ENCODE results near the gene OR1G1. TPM values are rescaled to one million over a fixed set of nuclear protein-coding genes. Genes with fewer than 3 reads are reported as not detected.
"Not testable (repeated sequence)": the region's sequence is repeated elsewhere in the genome, so short reads cannot be mapped to it uniquely, and the experiment has no call there.

Gene OR1G1
- not detected for total RNA-seq
- total RNA-seq (2013) = not detected

- intact Hi-C loops (cut with micrococcal nuclease) = no loop called here
- no peaks in the 10 kb centered on the region for H3K36me3 ChIP-seq (ENCODE audit: control insufficient read depth, insufficient read depth, low read length)
- no peak for ATAC-seq
- no peaks in the 10 kb centered on the region for H3K9me3 ChIP-seq (ENCODE audit: control insufficient read depth, insufficient read depth, low read length)
- no peak within 1 kb of the TSS for H3K27ac ChIP-seq (ENCODE audit: low read length)
- no peak within 1 kb of the TSS for H3K4me3 Mint-ChIP-seq
- no peak within 1 kb of the TSS for H3K4me3 ChIP-seq (ENCODE audit: low read length)
- TF ChIP-seq, protein P1, sequence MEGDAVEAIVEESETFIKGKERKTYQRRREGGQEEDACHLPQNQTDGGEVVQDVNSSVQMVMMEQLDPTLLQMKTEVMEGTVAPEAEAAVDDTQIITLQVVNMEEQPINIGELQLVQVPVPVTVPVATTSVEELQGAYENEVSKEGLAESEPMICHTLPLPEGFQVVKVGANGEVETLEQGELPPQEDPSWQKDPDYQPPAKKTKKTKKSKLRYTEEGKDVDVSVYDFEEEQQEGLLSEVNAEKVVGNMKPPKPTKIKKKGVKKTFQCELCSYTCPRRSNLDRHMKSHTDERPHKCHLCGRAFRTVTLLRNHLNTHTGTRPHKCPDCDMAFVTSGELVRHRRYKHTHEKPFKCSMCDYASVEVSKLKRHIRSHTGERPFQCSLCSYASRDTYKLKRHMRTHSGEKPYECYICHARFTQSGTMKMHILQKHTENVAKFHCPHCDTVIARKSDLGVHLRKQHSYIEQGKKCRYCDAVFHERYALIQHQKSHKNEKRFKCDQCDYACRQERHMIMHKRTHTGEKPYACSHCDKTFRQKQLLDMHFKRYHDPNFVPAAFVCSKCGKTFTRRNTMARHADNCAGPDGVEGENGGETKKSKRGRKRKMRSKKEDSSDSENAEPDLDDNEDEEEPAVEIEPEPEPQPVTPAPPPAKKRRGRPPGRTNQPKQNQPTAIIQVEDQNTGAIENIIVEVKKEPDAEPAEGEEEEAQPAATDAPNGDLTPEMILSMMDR (IDR thresholded peaks at IDR 0.05) = no peak
- H3K27me3 ChIP-seq (ENCODE audit: control insufficient read depth, insufficient read depth, low read length) = peaks cover 3% of the 10 kb centered on the region
- no peaks in the 10 kb centered on the region for H3K9me3 Mint-ChIP-seq
- H3K4me1 ChIP-seq (ENCODE audit: control insufficient read depth, insufficient read depth, low read length) = no peaks in the 10 kb centered on the region
- H3K27me3 Mint-ChIP-seq (ENCODE audit: low read depth in 2 of 2) = peaks cover 32 to 36% of the 10 kb centered on the region in 2 donors
- H3K27ac Mint-ChIP-seq = no peak within 1 kb of the TSS
- H3K36me3 Mint-ChIP-seq = no peaks in the 10 kb centered on the region
- 88% methylated on average over 2 of the region's 2 CpGs for WGBS (ENCODE audit: insufficient coverage)
- no peak for DNase-seq
- H3K4me1 Mint-ChIP-seq = no peaks in the 10 kb centered on the region
Measured at GRCh38 chr17:3127451-3127850, at the start of gene OR1G1. Gene OR1G1 (minus strand): TSS chr17:3127551. CDS start chr17:3127551, 0 bp downstream.

DNA sequence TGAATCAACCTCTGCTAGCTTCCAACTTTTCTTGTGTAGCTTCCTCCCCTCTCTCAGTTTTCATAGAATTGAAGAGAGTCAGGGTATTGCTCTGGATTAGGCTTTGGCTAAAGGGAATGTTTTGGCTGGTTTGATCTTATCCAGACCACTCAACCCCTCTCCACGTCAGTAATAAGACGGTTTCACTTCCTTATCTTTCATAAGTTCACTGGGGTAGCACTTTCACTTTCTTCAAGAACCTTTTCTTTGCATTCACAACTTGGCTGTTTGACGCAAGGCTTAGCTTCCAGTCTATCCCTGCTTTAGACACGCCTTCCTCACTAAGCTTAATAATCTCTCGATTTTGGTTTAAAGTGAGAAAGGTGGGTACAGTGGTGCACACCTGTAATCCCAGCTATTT lies 40.2 kb upstream of the OR1G1 start:
- H3K27me3 Mint-ChIP-seq (ENCODE audit: low read depth in 2 of 2) = peaks cover 13 to 15% of the 10 kb centered on the region in 2 donors
- Histone ChIP-seq H3K4me1 (ENCODE audit: control insufficient read depth, insufficient read depth, low read length) (no peaks in the 10 kb centered on the region), H3K9me3 (ENCODE audit: control insufficient read depth, insufficient read depth, low read length) (peaks cover 7% of the 10 kb centered on the region), H3K36me3 (ENCODE audit: control insufficient read depth, insufficient read depth, low read length) (no peaks in the 10 kb centered on the region), H3K27me3 (ENCODE audit: control insufficient read depth, insufficient read depth, low read length) (no peaks in the 10 kb centered on the region), H3K27ac (ENCODE audit: low read length) (no peak overlapping the region), H3K4me3 (ENCODE audit: low read length) (no peak overlapping the region)
- intact Hi-C loops (cut with micrococcal nuclease) = no loop called here
- ATAC-seq = peak in 1 of 3 donors; percentile 47
- no peak overlapping the region for H3K27ac Mint-ChIP-seq
- no peak overlapping the region for H3K4me3 Mint-ChIP-seq
- peaks cover 0 to 3% of the 10 kb centered on the region in 2 donors for H3K9me3 Mint-ChIP-seq
- no peak for DNase-seq
- 28% methylated on average over 5 of the region's 5 CpGs for WGBS (ENCODE audit: insufficient coverage)
- no peaks in the 10 kb centered on the region for H3K36me3 Mint-ChIP-seq
- TF ChIP-seq, protein P1 (IDR thresholded peaks at IDR 0.05) = no peak
- peaks cover 7 to 10% of the 10 kb centered on the region in 2 donors for H3K4me1 Mint-ChIP-seq

DNA sequence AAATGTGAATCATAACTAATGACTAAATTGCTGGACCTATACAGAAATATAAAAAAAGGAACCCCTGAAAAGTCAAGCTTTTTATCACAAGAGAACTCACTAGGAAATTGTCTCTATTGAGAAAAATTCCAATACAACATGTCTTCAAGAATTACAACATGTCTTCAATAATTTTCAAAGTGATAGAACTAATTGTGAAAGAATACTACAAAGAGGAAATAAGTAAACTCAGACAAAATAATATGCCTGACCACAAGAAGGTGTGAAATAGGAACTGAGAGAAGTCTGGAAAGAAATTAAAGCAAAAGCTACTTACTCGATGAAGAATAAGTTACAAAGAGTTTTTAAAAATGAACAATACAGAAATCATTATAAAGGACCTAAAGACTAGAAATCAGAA lies 29.9 kb upstream of the OR1G1 start:
- no CpG with 5 or more reads among the region's 1 CpG for WGBS (ENCODE audit: insufficient coverage)
- Mint-ChIP-seq H3K27ac (no peak overlapping the region), H3K4me3 (no peak overlapping the region), H3K27me3 (ENCODE audit: low read depth in 2 of 2) (peaks cover 22 to 23% of the 10 kb centered on the region in 2 donors), H3K4me1 (peaks cover 0 to 10% of the 10 kb centered on the region in 2 donors), H3K36me3 (no peaks in the 10 kb centered on the region), H3K9me3 (no peaks in the 10 kb centered on the region)
- no peak overlapping the region for H3K27ac ChIP-seq (ENCODE audit: low read length)
- no peak for ATAC-seq
- no peaks in the 10 kb centered on the region for H3K9me3 ChIP-seq (ENCODE audit: control insufficient read depth, insufficient read depth, low read length)
- H3K36me3 ChIP-seq (ENCODE audit: control insufficient read depth, insufficient read depth, low read length) = no peaks in the 10 kb centered on the region
- no peak for DNase-seq
- no peak overlapping the region for H3K4me3 ChIP-seq (ENCODE audit: low read length)
- intact Hi-C loops (cut with micrococcal nuclease) = no loop called here
- no peaks in the 10 kb centered on the region for H3K4me1 ChIP-seq (ENCODE audit: control insufficient read depth, insufficient read depth, low read length)
- TF ChIP-seq, protein P1 (IDR thresholded peaks at IDR 0.05) = no peak
- H3K27me3 ChIP-seq (ENCODE audit: control insufficient read depth, insufficient read depth, low read length) = no peaks in the 10 kb centered on the region

GRCh38 chr17:3137494-3137893 lies 10.1 kb upstream of the OR1G1 start:
- H3K9me3 Mint-ChIP-seq; H3K36me3 ChIP-seq (ENCODE audit: control insufficient read depth, insufficient read depth, low read length); ATAC-seq; H3K4me3 Mint-ChIP-seq; H3K9me3 ChIP-seq (ENCODE audit: control insufficient read depth, insufficient read depth, low read length); DNase-seq; H3K4me1 ChIP-seq (ENCODE audit: control insufficient read depth, insufficient read depth, low read length); H3K27ac Mint-ChIP-seq; H3K4me1 Mint-ChIP-seq; H3K27me3 ChIP-seq (ENCODE audit: control insufficient read depth, insufficient read depth, low read length); H3K4me3 ChIP-seq (ENCODE audit: low read length); intact Hi-C loops (cut with micrococcal nuclease); H3K36me3 Mint-ChIP-seq; H3K27ac ChIP-seq (ENCODE audit: low read length): not testable (repeated sequence)
- peaks cover 17 to 35% of the 10 kb centered on the region in 2 donors for H3K27me3 Mint-ChIP-seq (ENCODE audit: low read depth in 2 of 2)
- no CpG with 5 or more reads among the region's 3 CpGs for WGBS (ENCODE audit: insufficient coverage)
